WTC11 (cell line): ENCODE measurements around the gene THSD4. TPM values are rescaled to one million over a fixed set of nuclear protein-coding genes. Genes with fewer than 3 reads are reported as not detected.
A peak's percentile ranks its signal among the peaks of the same experiment; 100 is the strongest.

Experiments
- ATAC-seq: fragments of 200-7000 bp; cut with Tn5 transposase; 2 replicates; pipeline ENCODE4 v1.10.0; 2021; ENCODE audit warnings: mild to moderate bottlenecking, moderate library complexity
- CTCF ChIA-PET: fragments of 300-600 bp; sonication (Branson Sonifier 250); formaldehyde crosslinking; loops from one replicate; lab custom pipeline; 2021; ENCODE audit warnings: antibody characterized with exemption; lab: Charles Lee
- POLR2A ChIA-PET: fragments of 350-600 bp; sonication (Branson Sonifier 250); formaldehyde crosslinking; loops from one replicate; lab custom pipeline; 2021; ENCODE audit warnings: antibody characterized with exemption; lab: Charles Lee
- DNase-seq: peaks from one replicate; pipeline ENCODE4 v3.0.0; 2021; ENCODE audit warnings: low spot score
- H3K27ac Mint-ChIP-seq: 2 replicates; pipeline ENCODE4 v1.8.0; 2021; ENCODE audit warnings: mixed read lengths
- H3K27me3 Mint-ChIP-seq: 2 replicates; pipeline ENCODE4 v1.8.0; 2021; ENCODE audit warnings: low read depth, mild to moderate bottlenecking, moderate library complexity, mixed read lengths
- H3K36me3 Mint-ChIP-seq: 2 replicates; pipeline ENCODE4 v1.8.0; 2021; ENCODE audit warnings: mixed read lengths
- H3K4me1 Mint-ChIP-seq: 2 replicates; pipeline ENCODE4 v1.8.0; 2022; ENCODE audit warnings: mixed read lengths
- H3K4me3 Mint-ChIP-seq: 2 replicates; pipeline ENCODE4 v1.8.0; 2021; ENCODE audit warnings: mild to moderate bottlenecking, moderate library complexity, mixed read lengths
- H3K9me3 Mint-ChIP-seq: 2 replicates; pipeline ENCODE4 v1.8.0; 2021; ENCODE audit warnings: mixed read lengths
- ATF1 ChIP-seq: sonication (generic); formaldehyde crosslinking; IDR thresholded peaks from 2 replicates; pipeline ENCODE4 v1.8.1; 2023; ENCODE audit warnings: mild to moderate bottlenecking, moderate library complexity, missing genetic modification reagents
- SOX15 ChIP-seq: fragments of 250-450 bp; sonication (Bioruptor Pico); IDR thresholded peaks from 2 replicates; pipeline ENCODE4 v1.9.0; 2021; ENCODE audit warnings: mild to moderate bottlenecking
- SP1 ChIP-seq: sonication (generic); formaldehyde crosslinking; conservative IDR thresholded peaks from 2 replicates; pipeline ENCODE4 v1.8.1; 2022; ENCODE audit warnings: missing genetic modification reagents
- USF1 ChIP-seq: sonication (generic); formaldehyde crosslinking; IDR thresholded peaks from 2 replicates; pipeline ENCODE4 v1.8.0; 2022; ENCODE audit warnings: mild to moderate bottlenecking, missing genetic modification reagents
- USF2 ChIP-seq: sonication (generic); formaldehyde crosslinking; IDR thresholded peaks from 2 replicates; pipeline ENCODE4 v1.8.1; 2023; ENCODE audit warnings: mild to moderate bottlenecking, missing genetic modification reagents, moderate library complexity
- ZBTB21 ChIP-seq: sonication (generic); formaldehyde crosslinking; IDR thresholded peaks from 2 replicates; pipeline ENCODE4 v1.8.1; 2023; ENCODE audit warnings: mild to moderate bottlenecking, missing genetic modification reagents, borderline replicate concordance
- ZBTB43 ChIP-seq: sonication (generic); formaldehyde crosslinking; IDR thresholded peaks from 2 replicates; pipeline ENCODE4 v1.8.1; 2023; ENCODE audit warnings: mild to moderate bottlenecking, missing genetic modification reagents
- ZNF138 ChIP-seq: sonication (generic); formaldehyde crosslinking; conservative IDR thresholded peaks from 2 replicates; pipeline ENCODE4 v1.8.1; 2022; ENCODE audit warnings: mild to moderate bottlenecking, moderate library complexity, missing genetic modification reagents
- ZNF232 ChIP-seq: sonication (generic); formaldehyde crosslinking; IDR thresholded peaks from 2 replicates; pipeline ENCODE4 v1.8.0; 2022; ENCODE audit warnings: mild to moderate bottlenecking, missing genetic modification reagents
- ZNF263 ChIP-seq: sonication (generic); formaldehyde crosslinking; IDR thresholded peaks from 2 replicates; pipeline ENCODE4 v1.8.1; 2022; ENCODE audit warnings: low read depth, mild to moderate bottlenecking, moderate library complexity, missing genetic modification reagents
- ZNF425 ChIP-seq: fragments of 250-450 bp; sonication (Bioruptor Pico); conservative IDR thresholded peaks from 2 replicates; pipeline ENCODE4 v1.9.0; 2021; ENCODE audit warnings: mild to moderate bottlenecking
- total RNA-seq: library from RNA; stranded (reverse); gene quantifications from 3 replicates; pipeline ENCODE4 v1.2.3, GENCODE V29; 2021
- TF ChIP-seq, protein P1 (sequence below): fragments of 200-600 bp; IDR thresholded peaks from 2 replicates; pipeline ENCODE4 v1.8.0; 2022; ENCODE audit warnings: antibody characterized with exemption
- TF ChIP-seq, protein P2 (sequence below): sonication (generic); formaldehyde crosslinking; IDR thresholded peaks from 2 replicates; pipeline ENCODE4 v1.8.1; 2023; ENCODE audit warnings: mild to moderate bottlenecking, missing genetic modification reagents, borderline replicate concordance
- TF ChIP-seq, protein P3 (sequence below): fragments of 250-450 bp; sonication (Bioruptor Pico); IDR thresholded peaks from 2 replicates; pipeline ENCODE4 v1.9.0; 2021; ENCODE audit warnings: mild to moderate bottlenecking, borderline replicate concordance
- TF ChIP-seq, protein P4 (sequence below): fragments of 250-450 bp; sonication (Bioruptor Pico); IDR thresholded peaks from 2 replicates; pipeline ENCODE4 v1.8.0; 2021; ENCODE audit warnings: mild to moderate bottlenecking
- TF ChIP-seq, protein P5 (sequence below): sonication (generic); formaldehyde crosslinking; IDR thresholded peaks from 2 replicates; pipeline ENCODE4 v1.8.1; 2022; ENCODE audit warnings: low read depth, mild to moderate bottlenecking, moderate library complexity, missing genetic modification reagents, borderline replicate concordance

Gene THSD4
- total RNA-seq, 1 experiment from 2014 or later, result 7.8 TPM

GRCh38 chr15:71532994-71533393 is 417.7 kb downstream of the THSD4 start:
- H3K9me3 Mint-ChIP-seq, result no peaks in the 10 kb centered on the region
- H3K27me3 Mint-ChIP-seq, result no peaks in the 10 kb centered on the region
- ChIA-PET CTCF (interaction anchor here (0.6 to 2.4 kb wide), 15 partner anchors 8 to 268 kb away, joined by 3 to 12 read pairs (median 4); no protein-coding TSS in a partner anchor), POLR2A (interaction anchor here (0.5 to 0.8 kb wide), 2 partner anchors 211 to 538 kb away, joined by 3 to 4 read pairs; no protein-coding TSS in a partner anchor)
- ATAC-seq, result peak; percentile 60
- DNase-seq, result peak; percentile 32
- no peak overlapping the region; the same call in 1 of the 2 replicates for H3K4me3 Mint-ChIP-seq
- no peak overlapping the region for H3K27ac Mint-ChIP-seq
- H3K4me1 Mint-ChIP-seq, result no peaks in the 10 kb centered on the region
- TF ChIP-seq, protein P1, sequence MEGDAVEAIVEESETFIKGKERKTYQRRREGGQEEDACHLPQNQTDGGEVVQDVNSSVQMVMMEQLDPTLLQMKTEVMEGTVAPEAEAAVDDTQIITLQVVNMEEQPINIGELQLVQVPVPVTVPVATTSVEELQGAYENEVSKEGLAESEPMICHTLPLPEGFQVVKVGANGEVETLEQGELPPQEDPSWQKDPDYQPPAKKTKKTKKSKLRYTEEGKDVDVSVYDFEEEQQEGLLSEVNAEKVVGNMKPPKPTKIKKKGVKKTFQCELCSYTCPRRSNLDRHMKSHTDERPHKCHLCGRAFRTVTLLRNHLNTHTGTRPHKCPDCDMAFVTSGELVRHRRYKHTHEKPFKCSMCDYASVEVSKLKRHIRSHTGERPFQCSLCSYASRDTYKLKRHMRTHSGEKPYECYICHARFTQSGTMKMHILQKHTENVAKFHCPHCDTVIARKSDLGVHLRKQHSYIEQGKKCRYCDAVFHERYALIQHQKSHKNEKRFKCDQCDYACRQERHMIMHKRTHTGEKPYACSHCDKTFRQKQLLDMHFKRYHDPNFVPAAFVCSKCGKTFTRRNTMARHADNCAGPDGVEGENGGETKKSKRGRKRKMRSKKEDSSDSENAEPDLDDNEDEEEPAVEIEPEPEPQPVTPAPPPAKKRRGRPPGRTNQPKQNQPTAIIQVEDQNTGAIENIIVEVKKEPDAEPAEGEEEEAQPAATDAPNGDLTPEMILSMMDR, result peak; percentile 75
- no peak for TF ChIP-seq USF1 (CRISPR knock-in tag)
- no peaks in the 10 kb centered on the region for H3K36me3 Mint-ChIP-seq

- Mint-ChIP-seq H3K27me3 (no peaks in the 10 kb centered on the region), H3K36me3 (no peaks in the 10 kb centered on the region), H3K4me1 (peaks cover 9% of the 10 kb centered on the region), H3K9me3 (no peaks in the 10 kb centered on the region), H3K27ac (no peak overlapping the region), H3K4me3 (no peak overlapping the region)
- DNase-seq (no peak), ATAC-seq (no peak)
- ChIA-PET CTCF (no interaction called here), POLR2A (no interaction called here)
- TF ChIP-seq SOX15 (CRISPR knock-in tag) (no peak), SP1 (CRISPR knock-in tag) (no peak), ZNF138 (CRISPR knock-in tag) (no peak), ZNF232 (CRISPR knock-in tag) (no peak), ZNF425 (no peak), ZNF263 (CRISPR knock-in tag) (no peak), ATF1 (CRISPR knock-in tag) (no peak), USF2 (CRISPR knock-in tag) (no peak), ZBTB43 (CRISPR knock-in tag) (no peak), ZBTB21 (CRISPR knock-in tag) (no peak)
- TF ChIP-seq, protein P2, sequence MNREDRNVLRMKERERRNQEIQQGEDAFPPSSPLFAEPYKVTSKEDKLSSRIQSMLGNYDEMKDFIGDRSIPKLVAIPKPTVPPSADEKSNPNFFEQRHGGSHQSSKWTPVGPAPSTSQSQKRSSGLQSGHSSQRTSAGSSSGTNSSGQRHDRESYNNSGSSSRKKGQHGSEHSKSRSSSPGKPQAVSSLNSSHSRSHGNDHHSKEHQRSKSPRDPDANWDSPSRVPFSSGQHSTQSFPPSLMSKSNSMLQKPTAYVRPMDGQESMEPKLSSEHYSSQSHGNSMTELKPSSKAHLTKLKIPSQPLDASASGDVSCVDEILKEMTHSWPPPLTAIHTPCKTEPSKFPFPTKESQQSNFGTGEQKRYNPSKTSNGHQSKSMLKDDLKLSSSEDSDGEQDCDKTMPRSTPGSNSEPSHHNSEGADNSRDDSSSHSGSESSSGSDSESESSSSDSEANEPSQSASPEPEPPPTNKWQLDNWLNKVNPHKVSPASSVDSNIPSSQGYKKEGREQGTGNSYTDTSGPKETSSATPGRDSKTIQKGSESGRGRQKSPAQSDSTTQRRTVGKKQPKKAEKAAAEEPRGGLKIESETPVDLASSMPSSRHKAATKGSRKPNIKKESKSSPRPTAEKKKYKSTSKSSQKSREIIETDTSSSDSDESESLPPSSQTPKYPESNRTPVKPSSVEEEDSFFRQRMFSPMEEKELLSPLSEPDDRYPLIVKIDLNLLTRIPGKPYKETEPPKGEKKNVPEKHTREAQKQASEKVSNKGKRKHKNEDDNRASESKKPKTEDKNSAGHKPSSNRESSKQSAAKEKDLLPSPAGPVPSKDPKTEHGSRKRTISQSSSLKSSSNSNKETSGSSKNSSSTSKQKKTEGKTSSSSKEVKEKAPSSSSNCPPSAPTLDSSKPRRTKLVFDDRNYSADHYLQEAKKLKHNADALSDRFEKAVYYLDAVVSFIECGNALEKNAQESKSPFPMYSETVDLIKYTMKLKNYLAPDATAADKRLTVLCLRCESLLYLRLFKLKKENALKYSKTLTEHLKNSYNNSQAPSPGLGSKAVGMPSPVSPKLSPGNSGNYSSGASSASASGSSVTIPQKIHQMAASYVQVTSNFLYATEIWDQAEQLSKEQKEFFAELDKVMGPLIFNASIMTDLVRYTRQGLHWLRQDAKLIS (CRISPR knock-in tag), result no peak
- TF ChIP-seq, protein P3, sequence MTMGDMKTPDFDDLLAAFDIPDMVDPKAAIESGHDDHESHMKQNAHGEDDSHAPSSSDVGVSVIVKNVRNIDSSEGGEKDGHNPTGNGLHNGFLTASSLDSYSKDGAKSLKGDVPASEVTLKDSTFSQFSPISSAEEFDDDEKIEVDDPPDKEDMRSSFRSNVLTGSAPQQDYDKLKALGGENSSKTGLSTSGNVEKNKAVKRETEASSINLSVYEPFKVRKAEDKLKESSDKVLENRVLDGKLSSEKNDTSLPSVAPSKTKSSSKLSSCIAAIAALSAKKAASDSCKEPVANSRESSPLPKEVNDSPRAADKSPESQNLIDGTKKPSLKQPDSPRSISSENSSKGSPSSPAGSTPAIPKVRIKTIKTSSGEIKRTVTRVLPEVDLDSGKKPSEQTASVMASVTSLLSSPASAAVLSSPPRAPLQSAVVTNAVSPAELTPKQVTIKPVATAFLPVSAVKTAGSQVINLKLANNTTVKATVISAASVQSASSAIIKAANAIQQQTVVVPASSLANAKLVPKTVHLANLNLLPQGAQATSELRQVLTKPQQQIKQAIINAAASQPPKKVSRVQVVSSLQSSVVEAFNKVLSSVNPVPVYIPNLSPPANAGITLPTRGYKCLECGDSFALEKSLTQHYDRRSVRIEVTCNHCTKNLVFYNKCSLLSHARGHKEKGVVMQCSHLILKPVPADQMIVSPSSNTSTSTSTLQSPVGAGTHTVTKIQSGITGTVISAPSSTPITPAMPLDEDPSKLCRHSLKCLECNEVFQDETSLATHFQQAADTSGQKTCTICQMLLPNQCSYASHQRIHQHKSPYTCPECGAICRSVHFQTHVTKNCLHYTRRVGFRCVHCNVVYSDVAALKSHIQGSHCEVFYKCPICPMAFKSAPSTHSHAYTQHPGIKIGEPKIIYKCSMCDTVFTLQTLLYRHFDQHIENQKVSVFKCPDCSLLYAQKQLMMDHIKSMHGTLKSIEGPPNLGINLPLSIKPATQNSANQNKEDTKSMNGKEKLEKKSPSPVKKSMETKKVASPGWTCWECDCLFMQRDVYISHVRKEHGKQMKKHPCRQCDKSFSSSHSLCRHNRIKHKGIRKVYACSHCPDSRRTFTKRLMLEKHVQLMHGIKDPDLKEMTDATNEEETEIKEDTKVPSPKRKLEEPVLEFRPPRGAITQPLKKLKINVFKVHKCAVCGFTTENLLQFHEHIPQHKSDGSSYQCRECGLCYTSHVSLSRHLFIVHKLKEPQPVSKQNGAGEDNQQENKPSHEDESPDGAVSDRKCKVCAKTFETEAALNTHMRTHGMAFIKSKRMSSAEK, result no peak
- TF ChIP-seq, protein P4, sequence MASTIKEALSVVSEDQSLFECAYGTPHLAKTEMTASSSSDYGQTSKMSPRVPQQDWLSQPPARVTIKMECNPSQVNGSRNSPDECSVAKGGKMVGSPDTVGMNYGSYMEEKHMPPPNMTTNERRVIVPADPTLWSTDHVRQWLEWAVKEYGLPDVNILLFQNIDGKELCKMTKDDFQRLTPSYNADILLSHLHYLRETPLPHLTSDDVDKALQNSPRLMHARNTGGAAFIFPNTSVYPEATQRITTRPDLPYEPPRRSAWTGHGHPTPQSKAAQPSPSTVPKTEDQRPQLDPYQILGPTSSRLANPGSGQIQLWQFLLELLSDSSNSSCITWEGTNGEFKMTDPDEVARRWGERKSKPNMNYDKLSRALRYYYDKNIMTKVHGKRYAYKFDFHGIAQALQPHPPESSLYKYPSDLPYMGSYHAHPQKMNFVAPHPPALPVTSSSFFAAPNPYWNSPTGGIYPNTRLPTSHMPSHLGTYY, result no peak
- TF ChIP-seq, protein P5, sequence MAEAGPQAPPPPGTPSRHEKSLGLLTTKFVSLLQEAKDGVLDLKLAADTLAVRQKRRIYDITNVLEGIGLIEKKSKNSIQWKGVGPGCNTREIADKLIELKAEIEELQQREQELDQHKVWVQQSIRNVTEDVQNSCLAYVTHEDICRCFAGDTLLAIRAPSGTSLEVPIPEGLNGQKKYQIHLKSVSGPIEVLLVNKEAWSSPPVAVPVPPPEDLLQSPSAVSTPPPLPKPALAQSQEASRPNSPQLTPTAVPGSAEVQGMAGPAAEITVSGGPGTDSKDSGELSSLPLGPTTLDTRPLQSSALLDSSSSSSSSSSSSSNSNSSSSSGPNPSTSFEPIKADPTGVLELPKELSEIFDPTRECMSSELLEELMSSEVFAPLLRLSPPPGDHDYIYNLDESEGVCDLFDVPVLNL, result no peak
These were observed 422.9 kb downstream of the THSD4 start for GRCh38 chr15:71538181-71538580.
